ENCODE measurements around the gene CDH23. TPM values are rescaled to one million over a fixed set of nuclear protein-coding genes. Genes with fewer than 3 reads are reported as not detected.

CDH23 gene
- total RNA-seq, 1 experiment from 2014 or later, result 0.34 TPM

GRCh38 chr10:71743089-71743838, 346.5 kb downstream of the CDH23 start:
- no peak for DNase-seq
- Mint-ChIP-seq H3K36me3 (ENCODE audit: insufficient read depth, unreplicated experiment) (no peaks in the 10 kb centered on the region), H3K27me3 (ENCODE audit: insufficient read depth, unreplicated experiment) (no peaks in the 10 kb centered on the region), H3K9me3 (ENCODE audit: unreplicated experiment) (no peaks in the 10 kb centered on the region), H3K27ac (ENCODE audit: unreplicated experiment) (no peak overlapping the region), H3K4me3 (ENCODE audit: unreplicated experiment) (no peak overlapping the region), H3K4me1 (ENCODE audit: low read depth, unreplicated experiment) (peaks cover 14% of the 10 kb centered on the region)
- TF ChIP-seq CTCF (IDR thresholded peaks at IDR 0.05; ENCODE audit: insufficient read depth in 1 of 2, low read depth in 1 of 2, low read length in 1 of 2, severe bottlenecking in 1 of 2, unreplicated experiment in 1 of 2), result no peak
- Histone ChIP-seq H3K9me3 (peaks cover 4% of the 10 kb centered on the region; the same call in 1 of the 2 replicates), H3K27me3 (replicated peaks; ENCODE audit: control insufficient read depth, insufficient read depth, low read length) (no peaks in the 10 kb centered on the region), H3K4me1 (peaks cover 17% of the 10 kb centered on the region), H3K36me3 (ENCODE audit: control insufficient read depth, insufficient read depth, low read length) (no peaks in the 10 kb centered on the region), H3K4me3 (ENCODE audit: low read depth, low read length) (no peak overlapping the region)
- no TSS peak for BruUV-seq (replicated peaks)
- CTCF ChIA-PET, result interaction anchor here (0.5 to 0.8 kb wide), 3 partner anchors 30 to 1671 kb away, joined by 3 read pairs; no protein-coding TSS in a partner anchor
- intact Hi-C loops (cut with micrococcal nuclease; ENCODE audit: unreplicated experiment), result no loop called here
- POLR2A ChIA-PET, result no interaction called here

- Histone ChIP-seq H3K9me3 (peaks cover 4% of the 10 kb centered on the region; the same call in 1 of the 2 replicates), H3K4me3 (ENCODE audit: low read depth, low read length) (no peak overlapping the region), H3K27me3 (replicated peaks; ENCODE audit: control insufficient read depth, insufficient read depth, low read length) (no peaks in the 10 kb centered on the region), H3K36me3 (ENCODE audit: control insufficient read depth, insufficient read depth, low read length) (no peaks in the 10 kb centered on the region), H3K4me1 (peaks cover 17% of the 10 kb centered on the region)
- Mint-ChIP-seq H3K27me3 (ENCODE audit: insufficient read depth, unreplicated experiment) (no peaks in the 10 kb centered on the region), H3K4me3 (ENCODE audit: unreplicated experiment) (no peak overlapping the region), H3K27ac (ENCODE audit: unreplicated experiment) (no peak overlapping the region), H3K36me3 (ENCODE audit: insufficient read depth, unreplicated experiment) (no peaks in the 10 kb centered on the region), H3K9me3 (ENCODE audit: unreplicated experiment) (no peaks in the 10 kb centered on the region), H3K4me1 (ENCODE audit: low read depth, unreplicated experiment) (peaks cover 14% of the 10 kb centered on the region)
- ChIA-PET POLR2A (no interaction called here), CTCF (interaction anchor here (0.5 kb wide), 1 partner anchor 1671 kb away, joined by 3 read pairs; no protein-coding TSS in a partner anchor)
- DNase-seq, result no peak
- no TSS peak for BruUV-seq (replicated peaks)
- no peak for TF ChIP-seq CTCF (IDR thresholded peaks at IDR 0.05; ENCODE audit: insufficient read depth in 1 of 2, low read depth in 1 of 2, low read length in 1 of 2, severe bottlenecking in 1 of 2, unreplicated experiment in 1 of 2)
- intact Hi-C loops (cut with micrococcal nuclease; ENCODE audit: unreplicated experiment), result no loop called here
These were observed 347.1 kb downstream of the CDH23 start for GRCh38 chr10:71743866-71744265.

GRCh38 chr10:71744897-71745663, 348.4 kb downstream of the CDH23 start:
- H3K4me1 Mint-ChIP-seq (ENCODE audit: low read depth, unreplicated experiment), result peaks cover 14% of the 10 kb centered on the region
- no peaks in the 10 kb centered on the region for H3K36me3 ChIP-seq (ENCODE audit: control insufficient read depth, insufficient read depth, low read length)
- BruUV-seq (replicated peaks), result no TSS peak
- H3K27me3 ChIP-seq (replicated peaks; ENCODE audit: control insufficient read depth, insufficient read depth, low read length), result no peaks in the 10 kb centered on the region
- H3K27me3 Mint-ChIP-seq (ENCODE audit: insufficient read depth, unreplicated experiment), result no peaks in the 10 kb centered on the region
- intact Hi-C loops (cut with micrococcal nuclease; ENCODE audit: unreplicated experiment), result no loop called here
- peaks cover 4% of the 10 kb centered on the region; the same call in 1 of the 2 replicates for H3K9me3 ChIP-seq
- H3K4me3 Mint-ChIP-seq (ENCODE audit: unreplicated experiment), result no peak overlapping the region
- H3K4me1 ChIP-seq, result peaks cover 17% of the 10 kb centered on the region
- ChIA-PET CTCF (interaction anchor here (1.3 kb wide), 1 partner anchor 28 kb away, joined by 5 read pairs; the partner anchor contains the start of gene VSIR), POLR2A (no interaction called here)
- H3K27ac Mint-ChIP-seq (ENCODE audit: unreplicated experiment), result no peak overlapping the region
- DNase-seq, result no peak
- H3K36me3 Mint-ChIP-seq (ENCODE audit: insufficient read depth, unreplicated experiment), result peaks cover 9% of the 10 kb centered on the region
- H3K4me3 ChIP-seq (ENCODE audit: low read depth, low read length), result no peak overlapping the region
- no peak for TF ChIP-seq CTCF (IDR thresholded peaks at IDR 0.05; ENCODE audit: insufficient read depth in 1 of 2, low read depth in 1 of 2, low read length in 1 of 2, severe bottlenecking in 1 of 2, unreplicated experiment in 1 of 2)
- H3K9me3 Mint-ChIP-seq (ENCODE audit: unreplicated experiment), result no peaks in the 10 kb centered on the region

Measured in Caco-2 (cell line).